GM19438 (cell line): ENCODE data around the gene SUPV3L1.

Source experiments
- ATAC-seq: cut with Tn5 transposase; IDR thresholded peaks from one replicate; pipeline ENCODE4 v1.9.1; 2021; ENCODE audit warnings: low read depth; ENCODE audit not compliant: unreplicated experiment

The SUPV3L1 gene

GRCh38 chr10:69201045-69201444 lies 21.0 kb downstream of the SUPV3L1 start:
- ATAC-seq = no peak

- no peak for ATAC-seq
Measured at GRCh38 chr10:69202332-69202731, 22.3 kb downstream of the SUPV3L1 start.

- no peak for ATAC-seq
Measured at GRCh38 chr10:69208761-69209160, 28.7 kb downstream of the SUPV3L1 start.

GRCh38 chr10:69209787-69210484 lies 29.9 kb downstream of the SUPV3L1 start:
- no peak for ATAC-seq

- no peak for ATAC-seq
Measured at GRCh38 chr10:69211104-69211503, 31.1 kb downstream of the SUPV3L1 start.

- ATAC-seq = no peak
Measured at GRCh38 chr10:69211524-69211923, 31.5 kb downstream of the SUPV3L1 start.

- no peak for ATAC-seq
Measured at GRCh38 chr10:69213591-69214311, 33.7 kb downstream of the SUPV3L1 start.

GRCh38 chr10:69214666-69215131 lies 34.7 kb downstream of the SUPV3L1 start:
- ATAC-seq = no peak

GRCh38 chr10:69215405-69216171 lies 35.6 kb downstream of the SUPV3L1 start:
- no peak for ATAC-seq

GRCh38 chr10:69216577-69217118 lies 36.6 kb downstream of the SUPV3L1 start:
- no peak for ATAC-seq

- ATAC-seq = no peak
Measured at GRCh38 chr10:69217119-69217754, 37.2 kb downstream of the SUPV3L1 start.

GRCh38 chr10:69218831-69219230 lies 38.8 kb downstream of the SUPV3L1 start:
- ATAC-seq = no peak

GRCh38 chr10:69220041-69220451 lies 40.0 kb downstream of the SUPV3L1 start, which contains the start of gene HKDC1:
HKDC1 (plus strand) TSS chr10:69220332; CDS start chr10:69220436, 104 bp downstream.
- ATAC-seq = no peak

GRCh38 chr10:69220507-69220906 lies 40.5 kb downstream of the SUPV3L1 start:
- ATAC-seq = no peak

- peak; percentile 96 for ATAC-seq
Measured at GRCh38 chr10:69222157-69223027, 42.4 kb downstream of the SUPV3L1 start.

GRCh38 chr10:69223028-69223342 lies 43.0 kb downstream of the SUPV3L1 start:
- ATAC-seq = no peak

- no peak for ATAC-seq
Measured at GRCh38 chr10:69224862-69225657, 45.0 kb downstream of the SUPV3L1 start.

GRCh38 chr10:69225681-69226080 lies 45.6 kb downstream of the SUPV3L1 start:
- no peak for ATAC-seq
